Skeletal muscle tissue (tissue), 4 donors: ENCODE results near the gene MREG. TPM values are rescaled to one million over a fixed set of nuclear protein-coding genes. Genes with fewer than 3 reads are reported as not detected.

Experiments used
- H3K27ac ChIP-seq: one replicate; pipeline ENCODE4 v1.7.0; 2013; ENCODE audit warnings: mild to moderate bottlenecking, low read depth, low read length, inconsistent platforms
- H3K27me3 ChIP-seq, 3 donors: one replicate each; pipeline ENCODE4 v1.7.0; 2013; ENCODE audit warnings: low read length in 3 of 3; ENCODE audit not compliant: control insufficient read depth in 3 of 3, insufficient read depth in 3 of 3
- H3K36me3 ChIP-seq, 3 donors: one replicate each; pipeline ENCODE4 v1.7.0; 2013; ENCODE audit warnings: low read length in 3 of 3; ENCODE audit not compliant: control insufficient read depth in 3 of 3, insufficient read depth in 3 of 3
- H3K4me1 ChIP-seq, 3 donors: one replicate each; pipeline ENCODE4 v1.7.0; 2013; ENCODE audit warnings: low read length in 3 of 3, mild to moderate bottlenecking in 3 of 3; ENCODE audit not compliant: control insufficient read depth in 3 of 3, insufficient read depth in 3 of 3
- H3K4me3 ChIP-seq, 3 donors: one replicate each; pipeline ENCODE4 v1.7.0; 2013; ENCODE audit warnings: low read length in 3 of 3
- H3K9ac ChIP-seq, 3 donors: one replicate each; pipeline ENCODE4 v1.7.0; 2013; ENCODE audit warnings: low read length in 3 of 3, mild to moderate bottlenecking in 3 of 3, moderate library complexity in 2 of 3, low read depth in 1 of 3
- H3K9me3 ChIP-seq, 3 donors: one replicate each; pipeline ENCODE4 v1.7.0; 2013; ENCODE audit warnings: low read length in 3 of 3; ENCODE audit not compliant: control insufficient read depth in 3 of 3
- total RNA-seq: library from RNA; depleted of rRNA; stranded (reverse); fragments of >200 nt; gene quantifications from one replicate; pipeline ENCODE4 v1.2.3, GENCODE V29; 2014
- donor health status: Osteomylitis.

Gene MREG, protein sequence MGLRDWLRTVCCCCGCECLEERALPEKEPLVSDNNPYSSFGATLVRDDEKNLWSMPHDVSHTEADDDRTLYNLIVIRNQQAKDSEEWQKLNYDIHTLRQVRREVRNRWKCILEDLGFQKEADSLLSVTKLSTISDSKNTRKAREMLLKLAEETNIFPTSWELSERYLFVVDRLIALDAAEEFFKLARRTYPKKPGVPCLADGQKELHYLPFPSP
- total RNA-seq, result 0.52 TPM

DNA sequence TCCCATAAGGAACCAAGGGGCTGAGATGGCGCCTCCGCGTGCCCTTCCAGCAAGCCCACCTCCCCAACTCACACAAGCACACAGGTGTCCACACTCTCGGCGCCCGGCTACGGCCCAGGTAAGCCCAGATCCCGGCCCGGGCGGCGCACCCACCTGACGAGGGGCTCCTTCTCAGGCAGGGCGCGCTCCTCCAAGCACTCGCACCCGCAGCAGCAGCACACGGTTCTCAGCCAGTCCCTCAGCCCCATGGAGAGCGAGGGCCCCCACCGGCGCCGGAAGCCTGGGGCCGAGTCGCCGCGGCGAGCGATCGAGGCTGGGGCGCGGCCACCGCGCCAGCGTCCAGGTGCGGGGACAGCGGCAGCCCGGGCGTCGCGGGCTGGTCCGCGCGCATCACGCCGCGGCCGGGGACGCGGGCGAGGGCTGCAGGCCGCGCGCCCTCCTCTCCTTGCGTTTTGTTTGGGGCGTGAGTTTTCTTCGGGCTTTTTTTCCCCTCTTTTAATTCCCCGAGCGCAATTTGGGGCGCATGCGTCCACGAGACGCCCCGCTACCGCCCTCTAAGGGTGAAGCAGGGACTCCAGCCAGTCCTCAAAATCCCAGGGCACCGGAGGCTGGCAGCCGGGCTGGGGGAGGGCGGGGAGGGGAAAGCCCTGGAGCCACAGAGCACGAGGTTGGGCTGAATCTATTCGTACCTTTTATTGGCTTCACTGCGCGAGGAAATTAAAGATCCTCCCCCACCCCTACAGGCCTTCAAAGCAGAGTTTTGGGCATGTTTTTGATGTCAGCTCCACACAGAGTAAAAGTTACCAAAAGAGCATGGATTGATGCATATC is at the start of gene MREG:
Gene MREG (minus strand): TSS at position 472 of the 830 bp plus-strand sequence. CDS start 224 bp downstream, at position 248.
- Histone ChIP-seq H3K36me3 (no peaks in the 10 kb centered on the region), H3K9ac (peak within 1 kb of the TSS; percentile 65 to 77 (median 70)), H3K4me3 (peak within 1 kb of the TSS; percentile 69 to 72 (median 72)), H3K4me1 (peaks cover 5 to 11% (median 6%) of the 10 kb centered on the region in 3 donors), H3K27ac (no peak within 1 kb of the TSS), H3K27me3 (no peaks in the 10 kb centered on the region), H3K9me3 (no peaks in the 10 kb centered on the region)

DNA sequence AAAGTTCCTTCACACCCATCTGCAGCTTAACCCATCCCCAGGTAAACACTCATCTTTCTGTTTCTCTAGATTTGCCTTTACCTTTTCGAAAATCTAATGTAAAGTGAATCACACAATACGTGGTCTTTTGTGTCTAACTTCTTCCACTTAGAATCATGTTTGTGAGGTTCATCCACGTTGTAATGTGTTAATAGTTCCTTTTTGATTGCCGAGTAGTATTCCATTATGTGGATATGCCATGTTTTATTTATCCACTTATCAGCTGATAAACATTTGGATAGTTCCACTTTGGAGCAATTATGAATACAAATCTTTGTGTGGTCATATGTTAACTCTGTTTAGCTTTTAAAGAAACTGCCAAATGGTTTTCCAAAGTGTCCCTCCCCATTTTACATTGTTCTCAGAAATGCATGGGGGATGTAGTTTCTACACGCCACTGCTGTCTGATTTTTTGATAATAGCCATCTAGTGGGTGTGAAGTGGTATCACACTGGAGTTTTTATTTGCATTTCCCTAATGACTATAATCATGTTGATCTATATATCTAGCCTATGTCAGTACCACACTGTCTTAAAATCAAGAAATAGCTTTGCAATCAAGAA is 46.0 kb upstream of the MREG start:
- peaks cover 0 to 13% (median 1%) of the 10 kb centered on the region in 3 donors for H3K36me3 ChIP-seq
- no peak overlapping the region for H3K9ac ChIP-seq
- H3K4me3 ChIP-seq, result no peak overlapping the region
- H3K4me1 ChIP-seq, result no peaks in the 10 kb centered on the region
- H3K27ac ChIP-seq, result no peak overlapping the region
- H3K9me3 ChIP-seq, result no peaks in the 10 kb centered on the region
- no peaks in the 10 kb centered on the region for H3K27me3 ChIP-seq

DNA sequence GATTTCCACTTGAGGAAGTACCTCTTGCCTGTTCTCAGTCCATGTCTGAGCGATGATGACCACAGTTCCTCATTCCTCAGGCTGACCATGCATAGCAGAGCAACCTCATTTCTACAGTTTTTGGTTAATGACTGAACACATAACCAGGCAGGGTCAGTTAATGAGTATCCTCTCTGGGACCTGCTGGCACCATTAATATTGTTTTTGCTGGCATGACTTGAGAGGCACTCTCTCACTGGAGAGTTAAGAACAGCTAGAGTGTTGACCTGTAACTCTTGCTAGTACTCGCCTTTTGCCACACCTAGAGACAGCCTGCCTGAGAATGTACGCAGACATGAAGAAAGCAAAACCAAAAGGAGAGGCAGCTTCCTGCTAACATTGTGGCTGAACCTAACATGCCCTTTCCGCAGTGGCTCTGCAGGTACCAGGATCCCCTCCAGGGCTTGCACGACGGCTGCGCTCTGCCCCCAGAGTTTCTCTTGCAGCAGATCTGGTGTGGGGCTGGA is 44.4 kb upstream of the MREG start:
- no peak overlapping the region for H3K27ac ChIP-seq
- H3K9me3 ChIP-seq, result no peaks in the 10 kb centered on the region
- peaks cover 0 to 9% (median 0%) of the 10 kb centered on the region in 3 donors for H3K36me3 ChIP-seq
- H3K4me3 ChIP-seq, result no peak overlapping the region
- H3K27me3 ChIP-seq, result no peaks in the 10 kb centered on the region
- H3K9ac ChIP-seq, result no peak overlapping the region
- no peaks in the 10 kb centered on the region for H3K4me1 ChIP-seq

DNA sequence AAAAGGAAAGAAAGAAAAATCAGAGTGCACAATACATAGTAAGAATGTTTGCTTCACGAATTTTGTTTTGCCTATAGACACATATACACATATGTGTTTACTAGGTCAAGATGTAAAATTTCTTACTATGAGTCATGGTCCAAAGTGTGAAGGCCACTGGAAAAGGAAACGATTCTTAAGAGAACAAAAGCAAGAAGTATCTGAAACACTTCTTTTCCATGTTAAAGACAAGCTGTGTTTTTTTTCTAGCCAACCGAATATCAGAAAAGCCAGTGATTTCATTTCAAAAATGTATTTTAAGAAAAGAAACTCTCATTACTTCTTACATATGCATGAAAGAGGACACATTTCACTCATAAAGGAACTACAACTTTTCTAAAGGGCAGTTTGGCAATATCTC is 43.4 kb upstream of the MREG start:
- no peaks in the 10 kb centered on the region for H3K4me1 ChIP-seq
- H3K27ac ChIP-seq, result no peak overlapping the region
- peaks cover 0 to 9% (median 0%) of the 10 kb centered on the region in 3 donors for H3K36me3 ChIP-seq
- no peak overlapping the region for H3K4me3 ChIP-seq
- H3K27me3 ChIP-seq, result no peaks in the 10 kb centered on the region
- no peak overlapping the region for H3K9ac ChIP-seq
- no peaks in the 10 kb centered on the region for H3K9me3 ChIP-seq

DNA sequence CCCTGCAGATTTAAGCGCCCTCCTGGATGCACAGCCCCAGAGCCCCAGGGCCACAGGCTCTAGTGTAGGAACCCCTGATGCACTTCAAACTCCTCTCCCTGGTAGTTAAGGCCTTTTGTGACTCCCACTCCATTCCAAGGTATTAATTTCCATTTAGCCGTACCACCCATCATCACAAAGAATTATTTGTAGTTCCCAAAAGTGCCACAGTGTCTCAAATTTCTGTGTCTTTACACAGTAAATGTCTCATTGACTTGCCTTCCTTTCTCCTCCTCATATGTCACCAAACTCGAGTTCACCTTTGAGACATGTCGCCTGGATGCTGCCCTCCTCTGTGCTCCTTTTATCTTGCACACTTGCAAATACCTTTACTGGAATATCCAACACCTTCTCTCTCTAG is 42.3 kb upstream of the MREG start:
- Histone ChIP-seq H3K27me3 (no peaks in the 10 kb centered on the region), H3K27ac (no peak overlapping the region), H3K4me3 (no peak overlapping the region), H3K4me1 (no peaks in the 10 kb centered on the region), H3K9ac (no peak overlapping the region), H3K9me3 (no peaks in the 10 kb centered on the region), H3K36me3 (peaks cover 0 to 9% (median 0%) of the 10 kb centered on the region in 3 donors)

DNA sequence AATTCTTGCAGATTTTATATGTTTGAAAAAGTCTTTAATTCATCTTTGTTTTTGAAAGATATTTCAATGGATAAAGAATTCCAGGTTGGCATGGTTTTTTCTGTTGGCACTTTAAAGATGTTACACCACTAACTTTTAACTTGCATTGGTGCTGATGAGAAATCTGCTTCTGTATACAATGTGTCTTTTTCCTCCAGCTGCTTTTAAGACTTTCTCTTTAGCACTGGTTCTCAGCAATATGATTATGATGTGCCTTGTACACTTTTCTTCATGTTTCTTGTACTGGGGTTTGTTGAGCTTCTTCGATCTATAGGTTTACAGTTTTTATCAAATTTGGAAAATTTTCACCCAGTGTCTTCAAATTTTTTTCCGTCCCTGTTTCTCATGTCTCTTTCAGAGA is 39.1 kb upstream of the MREG start:
- no peaks in the 10 kb centered on the region for H3K4me1 ChIP-seq
- H3K9ac ChIP-seq, result no peak overlapping the region
- H3K27ac ChIP-seq, result no peak overlapping the region
- peaks cover 0 to 6% (median 0%) of the 10 kb centered on the region in 3 donors for H3K36me3 ChIP-seq
- H3K4me3 ChIP-seq, result no peak overlapping the region
- no peaks in the 10 kb centered on the region for H3K27me3 ChIP-seq
- H3K9me3 ChIP-seq, result no peaks in the 10 kb centered on the region

DNA sequence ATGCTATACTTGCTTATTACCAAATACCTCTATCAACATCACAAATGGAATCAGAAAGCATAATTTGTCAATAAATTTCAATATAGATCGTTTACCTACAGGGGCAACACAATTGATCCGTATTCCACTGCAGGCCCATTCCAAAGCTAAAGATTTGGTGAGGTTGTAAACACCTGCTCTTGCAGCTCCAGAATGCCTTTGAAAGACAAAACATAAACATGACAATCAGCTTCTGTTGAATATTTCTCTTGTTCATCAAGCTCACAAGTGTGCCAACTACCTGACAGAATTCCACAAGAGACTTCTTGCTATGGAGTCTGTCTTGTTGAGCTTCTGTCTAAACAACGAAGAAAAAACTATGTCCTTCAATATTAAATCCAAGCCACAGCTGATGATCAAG is 38.0 kb upstream of the MREG start:
- no peaks in the 10 kb centered on the region for H3K9me3 ChIP-seq
- H3K36me3 ChIP-seq, result peaks cover 0 to 5% (median 0%) of the 10 kb centered on the region in 3 donors
- no peak overlapping the region for H3K27ac ChIP-seq
- H3K27me3 ChIP-seq, result no peaks in the 10 kb centered on the region
- H3K4me1 ChIP-seq, result no peaks in the 10 kb centered on the region
- H3K9ac ChIP-seq, result no peak overlapping the region
- no peak overlapping the region for H3K4me3 ChIP-seq

DNA sequence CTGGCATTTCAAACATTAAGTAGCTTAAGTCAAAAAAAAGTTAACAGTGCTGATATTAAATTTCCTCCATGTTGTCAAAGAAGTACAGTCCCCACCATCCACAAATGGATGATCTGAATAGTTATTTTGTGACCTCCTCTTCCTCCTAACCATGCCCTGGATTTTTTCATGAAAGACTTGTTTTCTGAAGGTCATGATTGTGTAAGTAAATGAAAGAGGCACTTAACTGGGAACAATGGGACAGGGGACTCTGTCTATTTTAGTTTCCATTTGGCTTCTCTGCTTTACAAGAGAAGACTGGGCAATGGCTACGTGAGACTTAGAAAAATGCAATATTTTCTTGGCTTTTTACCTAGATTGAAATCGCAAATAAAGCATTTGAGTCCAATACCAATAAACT is 36.1 kb upstream of the MREG start:
- H3K27me3 ChIP-seq, result no peaks in the 10 kb centered on the region
- H3K4me1 ChIP-seq, result no peaks in the 10 kb centered on the region
- H3K9me3 ChIP-seq, result no peaks in the 10 kb centered on the region
- no peak overlapping the region for H3K4me3 ChIP-seq
- H3K36me3 ChIP-seq, result peaks cover 0 to 7% (median 0%) of the 10 kb centered on the region in 3 donors
- no peak overlapping the region for H3K27ac ChIP-seq
- H3K9ac ChIP-seq, result no peak overlapping the region

DNA sequence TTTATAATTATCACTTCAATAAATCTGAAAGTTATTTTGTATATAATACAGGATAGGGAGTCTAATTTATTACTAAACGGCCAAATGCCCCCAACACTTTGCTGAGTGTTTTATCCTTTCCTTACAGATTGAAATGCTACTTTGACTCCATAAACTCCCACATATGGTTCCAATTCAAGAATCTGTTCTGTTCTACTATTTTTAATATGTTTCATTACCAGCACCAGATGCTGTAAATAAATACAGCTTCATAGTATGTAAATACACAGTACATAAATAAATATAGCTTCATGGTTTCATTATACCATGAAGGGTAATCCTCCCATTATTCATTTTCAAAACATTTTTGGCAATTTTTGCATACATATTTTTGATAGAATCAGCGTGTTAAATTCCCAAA is 34.0 kb upstream of the MREG start:
- Histone ChIP-seq H3K36me3 (peaks cover 0 to 19% (median 3%) of the 10 kb centered on the region in 3 donors), H3K27ac (no peak overlapping the region), H3K9me3 (no peaks in the 10 kb centered on the region), H3K9ac (no peak overlapping the region), H3K4me1 (no peaks in the 10 kb centered on the region), H3K4me3 (no peak overlapping the region), H3K27me3 (no peaks in the 10 kb centered on the region)
